Measurements from ENCODE around the gene BPIFB6. TPM values are rescaled to one million over a fixed set of nuclear protein-coding genes. Genes with fewer than 3 reads are reported as not detected.

Gene BPIFB6
- polyA plus RNA-seq, 1 donor (not counting 4 experiments of a cell fraction or from before 2014, with no cell fraction given): not detected

GRCh38 chr20:33008336-33009213, 22.9 kb upstream of the BPIFB6 start:
- Histone ChIP-seq H3K27me3 (ENCODE audit: control insufficient read depth, extremely low read depth, insufficient read depth, low read length) (peaks cover 3% of the 10 kb centered on the region), H3K4me3 (ENCODE audit: control insufficient read depth in 2 of 3, extremely low read depth in 1 of 3, insufficient read depth in 2 of 3, low read depth in 1 of 3, low read length in 3 of 3) (no peak overlapping the region), H3K9me3 (ENCODE audit: control insufficient read depth, low read depth, low read length) (no peaks in the 10 kb centered on the region), H3K9ac (ENCODE audit: control insufficient read depth, extremely low read depth, insufficient read depth, low read length) (no peak overlapping the region), H4K20me1 (ENCODE audit: control insufficient read depth, extremely low read depth, insufficient read depth, low read length) (no peaks in the 10 kb centered on the region), H3K27ac (ENCODE audit: control insufficient read depth, insufficient read depth, low read length) (no peak overlapping the region), H3K4me1 (ENCODE audit: control insufficient read depth, extremely low read depth, insufficient read depth, low read length) (no peaks in the 10 kb centered on the region), H3K4me2 (ENCODE audit: control insufficient read depth, extremely low read depth, insufficient read depth, low read depth, low read length) (no peak overlapping the region), H3K36me3 (ENCODE audit: control insufficient read depth in 2 of 2, extremely low read depth in 1 of 2, insufficient read depth in 2 of 2, low read length in 2 of 2) (no peaks in the 10 kb centered on the region), H2AFZ (ENCODE audit: control insufficient read depth, low read length) (no peak overlapping the region), H3K9me1 (ENCODE audit: control insufficient read depth, extremely low read depth, insufficient read depth, low read length) (no peaks in the 10 kb centered on the region), H3K79me2 (ENCODE audit: control insufficient read depth, insufficient read depth, low read length) (no peaks in the 10 kb centered on the region)
- DNase-seq (ENCODE audit: low read depth, low spot score): no peak
- TF ChIP-seq CTCF (optimal IDR thresholded peaks at IDR 0.05 in 1 of 3, IDR thresholded peaks at IDR 0.05 in 1 of 3, conservative IDR thresholded peaks at IDR 0.05 in 1 of 3; ENCODE audit: extremely low read depth in 1 of 3, insufficient read depth in 2 of 3, low read length in 3 of 3): no peak
- no peak for TF ChIP-seq EZH2 (IDR thresholded peaks at IDR 0.05; ENCODE audit: low read length)
- dilution Hi-C loops (cut with MboI; ENCODE audit: extremely low pct_ligation_motif_present, low sequenced_read_pairs): no loop called here
- FAIRE-seq: no peak

GRCh38 chr20:33009214-33010132, 22.0 kb upstream of the BPIFB6 start:
- no peak overlapping the region for H3K4me2 ChIP-seq (ENCODE audit: control insufficient read depth, extremely low read depth, insufficient read depth, low read depth, low read length)
- no peaks in the 10 kb centered on the region for H3K9me3 ChIP-seq (ENCODE audit: control insufficient read depth, low read depth, low read length)
- dilution Hi-C loops (cut with MboI; ENCODE audit: extremely low pct_ligation_motif_present, low sequenced_read_pairs): no loop called here
- no peak overlapping the region for H3K9ac ChIP-seq (ENCODE audit: control insufficient read depth, extremely low read depth, insufficient read depth, low read length)
- H3K9me1 ChIP-seq (ENCODE audit: control insufficient read depth, extremely low read depth, insufficient read depth, low read length): no peaks in the 10 kb centered on the region
- H3K79me2 ChIP-seq (ENCODE audit: control insufficient read depth, insufficient read depth, low read length): no peaks in the 10 kb centered on the region
- no peak overlapping the region for H3K4me3 ChIP-seq (ENCODE audit: control insufficient read depth in 2 of 3, extremely low read depth in 1 of 3, insufficient read depth in 2 of 3, low read depth in 1 of 3, low read length in 3 of 3)
- H4K20me1 ChIP-seq (ENCODE audit: control insufficient read depth, extremely low read depth, insufficient read depth, low read length): no peaks in the 10 kb centered on the region
- H3K36me3 ChIP-seq (ENCODE audit: control insufficient read depth in 2 of 2, extremely low read depth in 1 of 2, insufficient read depth in 2 of 2, low read length in 2 of 2): no peaks in the 10 kb centered on the region
- TF ChIP-seq EZH2 (IDR thresholded peaks at IDR 0.05; ENCODE audit: low read length) (no peak), CTCF (optimal IDR thresholded peaks at IDR 0.05 in 1 of 3, IDR thresholded peaks at IDR 0.05 in 1 of 3, conservative IDR thresholded peaks at IDR 0.05 in 1 of 3; ENCODE audit: extremely low read depth in 1 of 3, insufficient read depth in 2 of 3, low read length in 3 of 3) (no peak)
- H3K27ac ChIP-seq (ENCODE audit: control insufficient read depth, insufficient read depth, low read length): no peak overlapping the region
- DNase-seq (ENCODE audit: low read depth, low spot score) (no peak), FAIRE-seq (no peak)
- H3K4me1 ChIP-seq (ENCODE audit: control insufficient read depth, extremely low read depth, insufficient read depth, low read length): no peaks in the 10 kb centered on the region
- no peak overlapping the region for H2AFZ ChIP-seq (ENCODE audit: control insufficient read depth, low read length)
- peaks cover 3% of the 10 kb centered on the region for H3K27me3 ChIP-seq (ENCODE audit: control insufficient read depth, extremely low read depth, insufficient read depth, low read length)

All from keratinocyte (primary cell).